BE2C (cell line): ENCODE data around the gene QSOX2.

Experiments
- DNase-seq: peaks from one replicate; pipeline ENCODE4 v3.0.0-alpha.2; 2020
- H3K27me3 ChIP-seq: fragments of 250-450 bp; sonication (Bioruptor Pico); 2 replicates; pipeline ENCODE4 v1.5.1; 2020; ENCODE audit warnings: mild to moderate bottlenecking
- H3K36me3 ChIP-seq: fragments of 250-450 bp; sonication (Bioruptor Pico); 2 replicates; pipeline ENCODE4 v1.5.1; 2020; ENCODE audit warnings: mild to moderate bottlenecking
- H3K4me1 ChIP-seq: fragments of 250-450 bp; sonication (Bioruptor Pico); 2 replicates; pipeline ENCODE4 v1.5.1; 2020
- H3K4me3 ChIP-seq: 2 replicates; pipeline ENCODE4 v1.5.1; 2011; ENCODE audit warnings: low read depth, low read length
- H3K9me3 ChIP-seq: fragments of 250-450 bp; sonication (Bioruptor Pico); 2 replicates; pipeline ENCODE4 v1.5.1; 2020
- TF ChIP-seq, protein P1 (sequence below): IDR thresholded peaks from 2 replicates; pipeline ENCODE4 v1.5.1; 2012; ENCODE audit warnings: mild to moderate bottlenecking, low read depth, low read length

QSOX2 gene

DNA sequence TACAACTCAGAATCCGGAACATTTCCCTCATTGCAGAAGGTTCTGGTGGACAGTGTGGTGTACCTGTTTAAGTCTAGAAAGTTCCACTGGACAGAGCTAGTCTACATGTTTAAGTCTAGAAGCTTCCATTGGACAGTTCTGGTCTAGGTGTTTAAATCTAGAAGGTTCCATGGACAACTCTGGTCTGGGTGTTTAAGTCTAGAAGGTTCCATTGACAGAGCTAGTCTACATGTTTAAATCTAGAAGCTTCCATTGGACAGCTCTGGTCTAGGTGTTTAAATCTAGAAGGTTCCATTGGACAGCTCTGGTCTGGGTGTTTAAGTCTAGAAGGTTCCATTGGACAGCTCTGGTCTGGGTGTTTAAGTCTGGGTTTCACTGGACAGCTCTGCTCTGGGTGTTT is 33.3 kb upstream of the QSOX2 start:
- no peaks in the 10 kb centered on the region for H3K9me3 ChIP-seq
- TF ChIP-seq, protein P1, sequence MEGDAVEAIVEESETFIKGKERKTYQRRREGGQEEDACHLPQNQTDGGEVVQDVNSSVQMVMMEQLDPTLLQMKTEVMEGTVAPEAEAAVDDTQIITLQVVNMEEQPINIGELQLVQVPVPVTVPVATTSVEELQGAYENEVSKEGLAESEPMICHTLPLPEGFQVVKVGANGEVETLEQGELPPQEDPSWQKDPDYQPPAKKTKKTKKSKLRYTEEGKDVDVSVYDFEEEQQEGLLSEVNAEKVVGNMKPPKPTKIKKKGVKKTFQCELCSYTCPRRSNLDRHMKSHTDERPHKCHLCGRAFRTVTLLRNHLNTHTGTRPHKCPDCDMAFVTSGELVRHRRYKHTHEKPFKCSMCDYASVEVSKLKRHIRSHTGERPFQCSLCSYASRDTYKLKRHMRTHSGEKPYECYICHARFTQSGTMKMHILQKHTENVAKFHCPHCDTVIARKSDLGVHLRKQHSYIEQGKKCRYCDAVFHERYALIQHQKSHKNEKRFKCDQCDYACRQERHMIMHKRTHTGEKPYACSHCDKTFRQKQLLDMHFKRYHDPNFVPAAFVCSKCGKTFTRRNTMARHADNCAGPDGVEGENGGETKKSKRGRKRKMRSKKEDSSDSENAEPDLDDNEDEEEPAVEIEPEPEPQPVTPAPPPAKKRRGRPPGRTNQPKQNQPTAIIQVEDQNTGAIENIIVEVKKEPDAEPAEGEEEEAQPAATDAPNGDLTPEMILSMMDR, result no peak
- no peak for DNase-seq
- no peaks in the 10 kb centered on the region for H3K4me1 ChIP-seq
- no peaks in the 10 kb centered on the region for H3K36me3 ChIP-seq
- no peak overlapping the region for H3K4me3 ChIP-seq
- H3K27me3 ChIP-seq, result no peaks in the 10 kb centered on the region; the same call in 1 of the 2 replicates

DNA sequence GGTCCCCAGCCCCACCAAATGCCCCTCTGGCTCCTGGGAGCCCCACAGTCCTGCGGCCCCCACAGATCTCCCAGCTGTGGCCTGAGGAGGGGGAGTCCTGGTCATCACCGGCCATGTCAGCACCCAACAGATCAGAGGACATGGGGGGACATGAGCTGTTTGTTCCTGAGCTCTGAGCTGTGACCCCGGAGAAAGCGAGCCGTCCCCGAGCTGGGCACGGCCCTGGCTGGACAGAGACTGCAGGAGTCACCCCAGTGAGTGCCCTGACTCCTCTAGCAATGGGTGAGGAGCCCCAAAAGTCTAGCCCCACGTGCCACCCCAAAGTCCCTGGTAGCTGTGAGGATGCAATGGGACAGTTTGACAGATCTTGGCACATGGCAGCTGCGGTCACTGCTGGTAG is 32.6 kb upstream of the QSOX2 start:
- Histone ChIP-seq H3K4me1 (no peaks in the 10 kb centered on the region), H3K9me3 (no peaks in the 10 kb centered on the region), H3K4me3 (no peak overlapping the region), H3K27me3 (no peaks in the 10 kb centered on the region; the same call in 1 of the 2 replicates), H3K36me3 (no peaks in the 10 kb centered on the region)
- DNase-seq, result no peak
- TF ChIP-seq, protein P1, result no peak

DNA sequence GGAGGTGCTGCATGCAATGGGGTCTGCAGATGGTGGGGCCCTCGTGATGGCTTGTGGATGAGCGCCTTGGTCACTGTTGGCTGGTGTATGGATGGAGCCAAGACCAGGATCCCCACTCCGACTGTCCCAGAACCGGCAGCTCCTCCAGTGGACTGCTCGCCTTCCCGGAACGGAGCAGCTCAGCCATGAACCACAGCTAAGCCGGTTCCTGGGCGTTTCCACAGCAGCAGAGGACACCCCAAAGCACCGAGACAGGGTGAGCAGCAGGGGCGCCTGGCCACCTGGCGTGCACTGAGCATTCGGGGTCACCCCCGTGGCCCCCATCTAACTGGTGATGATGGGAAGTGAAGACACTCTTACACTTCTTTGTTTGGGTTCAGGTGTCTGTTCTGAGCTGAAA is 32.1 kb upstream of the QSOX2 start:
- no peak for DNase-seq
- H3K27me3 ChIP-seq, result no peaks in the 10 kb centered on the region; the same call in 1 of the 2 replicates
- H3K9me3 ChIP-seq, result no peaks in the 10 kb centered on the region
- no peaks in the 10 kb centered on the region for H3K36me3 ChIP-seq
- TF ChIP-seq, protein P1, result no peak
- H3K4me1 ChIP-seq, result no peaks in the 10 kb centered on the region
- H3K4me3 ChIP-seq, result no peak overlapping the region

DNA sequence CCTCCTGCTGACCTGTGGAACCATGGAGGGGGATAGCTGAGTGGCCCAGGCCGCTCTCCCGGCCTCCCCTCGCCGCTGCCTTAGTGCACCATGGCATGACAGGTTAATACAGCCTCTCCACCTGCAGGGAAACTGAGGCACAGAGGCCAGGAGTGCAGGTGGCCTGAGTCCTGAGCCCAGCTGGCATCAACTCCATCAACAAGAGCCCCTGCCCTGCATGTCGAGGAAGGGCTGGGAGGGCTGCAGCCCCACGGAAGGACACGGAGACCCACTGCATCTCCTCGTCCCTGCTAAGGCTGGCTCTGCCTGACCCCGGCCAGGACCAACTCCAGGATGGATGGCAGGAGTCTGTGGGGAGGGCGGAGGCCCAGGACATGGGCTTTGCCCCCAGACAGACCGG is 31.1 kb upstream of the QSOX2 start:
- H3K4me1 ChIP-seq, result no peaks in the 10 kb centered on the region
- no peaks in the 10 kb centered on the region for H3K36me3 ChIP-seq
- H3K4me3 ChIP-seq, result no peak overlapping the region
- DNase-seq, result no peak
- no peaks in the 10 kb centered on the region; the same call in 1 of the 2 replicates for H3K27me3 ChIP-seq
- no peaks in the 10 kb centered on the region for H3K9me3 ChIP-seq
- TF ChIP-seq, protein P1, result no peak

DNA sequence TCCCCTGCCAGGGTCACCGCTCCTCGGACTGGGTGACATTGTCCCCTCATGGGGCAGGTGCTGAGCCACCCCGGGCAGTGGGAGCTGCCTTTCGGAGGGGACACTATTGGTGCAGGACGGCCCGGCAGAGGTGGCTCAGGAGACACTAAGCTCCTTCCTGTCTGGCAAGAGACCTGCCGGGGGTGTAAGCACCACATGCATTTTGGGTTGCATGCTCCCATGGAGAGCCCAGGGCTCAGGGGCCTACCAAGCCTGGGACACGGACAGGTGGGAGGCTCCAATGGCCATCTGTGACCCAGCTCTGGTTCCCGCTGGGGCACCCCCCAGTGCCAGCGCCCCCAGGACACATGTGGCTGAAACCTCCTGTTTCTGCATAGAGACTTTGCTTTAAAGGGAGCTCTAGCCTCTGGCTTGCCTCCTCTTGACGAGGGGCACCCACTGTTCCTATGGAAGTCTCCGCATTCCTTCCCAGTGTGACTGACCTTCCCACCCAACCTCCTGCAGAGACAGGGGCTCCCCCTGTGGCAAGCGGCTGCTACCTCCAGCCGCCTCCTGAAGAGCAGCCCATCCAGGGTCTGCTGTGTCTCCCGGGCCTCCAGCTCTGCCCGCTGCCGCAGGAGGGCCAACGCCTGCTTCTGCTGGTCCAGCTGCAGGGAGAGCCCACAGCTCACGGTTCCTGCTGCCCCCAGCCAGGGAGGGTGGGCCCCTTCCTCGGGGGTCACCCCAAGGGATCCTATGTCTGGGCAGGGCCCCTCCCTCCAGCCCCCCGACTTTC is 30.2 kb upstream of the QSOX2 start:
- DNase-seq, result no peak
- H3K27me3 ChIP-seq, result no peaks in the 10 kb centered on the region; the same call in 1 of the 2 replicates
- H3K9me3 ChIP-seq, result no peaks in the 10 kb centered on the region
- H3K4me1 ChIP-seq, result no peaks in the 10 kb centered on the region
- no peak overlapping the region for H3K4me3 ChIP-seq
- H3K36me3 ChIP-seq, result no peaks in the 10 kb centered on the region
- TF ChIP-seq, protein P1, result peak; percentile 20; the same call in 1 of the 2 replicates
